HepG2 (cell line): ENCODE results near the gene STX10. TPM values are rescaled to one million over a fixed set of nuclear protein-coding genes. Genes with fewer than 3 reads are reported as not detected.
A peak's percentile ranks its signal among the peaks of the same experiment; 100 is the strongest.

Experiments used
- CTCF ChIP-seq: sonication (generic); formaldehyde crosslinking; IDR thresholded peaks from 2 replicates; pipeline ENCODE4 v1.5.0; 2020; ENCODE audit warnings: mild to moderate bottlenecking, missing genetic modification reagents, moderate library complexity
- ESRRA ChIP-seq: sonication (generic); formaldehyde crosslinking; IDR thresholded peaks from 2 replicates; pipeline ENCODE4 v1.5.1; 2020; ENCODE audit warnings: mild to moderate bottlenecking, low read depth, missing genetic modification reagents
- NR2F6 ChIP-seq, 2 experiments: IDR thresholded peaks; 2 replicates each; pipeline ENCODE4 v1.6.1; 2016; ENCODE audit warnings: antibody characterized with exemption in 1 of 2, mild to moderate bottlenecking in 1 of 2
- PATZ1 ChIP-seq: sonication (generic); formaldehyde crosslinking; IDR thresholded peaks from 2 replicates; pipeline ENCODE4 v1.4.0; 2020; ENCODE audit warnings: missing genetic modification reagents
- POLR2G ChIP-seq: fragments of 200-400 bp; formaldehyde crosslinking; IDR thresholded peaks from 2 replicates; pipeline ENCODE4 v1.6.1; 2018; ENCODE audit warnings: mild to moderate bottlenecking, low read depth, low read length, moderate library complexity
- SIX1 ChIP-seq: sonication (generic); formaldehyde crosslinking; IDR thresholded peaks from 2 replicates; pipeline ENCODE4 v1.4.0; 2020; ENCODE audit warnings: missing genetic modification reagents, borderline replicate concordance
- TRIM24 ChIP-seq: sonication (generic); formaldehyde crosslinking; IDR thresholded peaks from 2 replicates; pipeline ENCODE4 v1.8.0; 2022; ENCODE audit warnings: mild to moderate bottlenecking, missing genetic modification reagents
- U2AF2 ChIP-seq: fragments of 200-400 bp; formaldehyde crosslinking; IDR thresholded peaks from 2 replicates; pipeline ENCODE4 v1.6.1; 2017; ENCODE audit warnings: low read depth, mild to moderate bottlenecking, low read length
- ZBTB33 ChIP-seq: sonication (generic); formaldehyde crosslinking; IDR thresholded peaks from 2 replicates; pipeline ENCODE4 v1.4.0; 2020; ENCODE audit warnings: missing genetic modification reagents
- ZNF292 ChIP-seq: sonication (generic); formaldehyde crosslinking; IDR thresholded peaks from 2 replicates; pipeline ENCODE4 v1.8.1; 2022; ENCODE audit warnings: mild to moderate bottlenecking, low read depth, missing genetic modification reagents, borderline replicate concordance
- ZNF512B ChIP-seq: sonication (generic); formaldehyde crosslinking; IDR thresholded peaks from 2 replicates; pipeline ENCODE4 v1.5.1; 2020; ENCODE audit warnings: missing genetic modification reagents, mild to moderate bottlenecking, borderline replicate concordance
- ZNF704 ChIP-seq: sonication (generic); formaldehyde crosslinking; IDR thresholded peaks from 2 replicates; pipeline ENCODE4 v1.8.1; 2023; ENCODE audit warnings: mild to moderate bottlenecking, inconsistent platforms, moderate library complexity, missing genetic modification reagents, borderline replicate concordance
- polyA plus RNA-seq, 8 experiments: library from polyadenylated mRNA; depleted of rRNA in 3 of 8; stranded (reverse) in 7 of 8; unstranded in 1 of 8; fragments of >200 nt; fragmentation: Illumina TruSeq in 4 of 8; extraction: Trizol in 4 of 8; gene quantifications; 2 replicates each; pipeline versions ENCODE4 v1.2.1 to v1.2.3, GENCODE V29; 2011 to 2016; ENCODE audit warnings: low read depth in 4 of 8, missing spikeins in 1 of 8, mixed read lengths in 1 of 8; ENCODE audit not compliant: insufficient read depth in 1 of 8
- total RNA-seq, 5 experiments: library from RNA; depleted of rRNA; stranded (reverse); fragments of >200 nt; fragmentation: Illumina TruSeq; extraction: Trizol; gene quantifications; 2 replicates each; pipeline ENCODE4 v1.2.3, GENCODE V29; 2016; ENCODE audit warnings: low read depth in 1 of 5

STX10 gene
- total and polyA plus RNA-seq, 2 of the 13 experiments (the other 11 are each of a cell fraction or from before 2014, with no cell fraction given), result 47.9 to 66.4 TPM

GRCh38 chr19:13190781-13191540, 40.8 kb upstream of the STX10 start (continued):
- TF ChIP-seq ZNF292 (CRISPR knock-in tag), result 0 out of 2 replicates have a peak, but pooled peaks have one; percentile 37
- TF ChIP-seq SIX1 (CRISPR knock-in tag), result peak; percentile 39; the same call in 1 of the 2 replicates
- no peak for TF ChIP-seq POLR2G
- no peak for TF ChIP-seq TRIM24 (CRISPR knock-in tag)
- TF ChIP-seq PATZ1 (CRISPR knock-in tag), result peak; percentile 60; the same call in 1 of the 2 replicates
- 0 out of 2 replicates have a peak, but pooled peaks have one; percentile 48 for TF ChIP-seq ZNF704 (CRISPR knock-in tag)
- 0 out of 2 replicates have a peak, but pooled peaks have one; percentile 31 for TF ChIP-seq NR2F6 (IDR thresholded peaks at IDR 0.05)
- peak; percentile 37; the same call in 1 of the 2 replicates for TF ChIP-seq NR2F6 (CRISPR knock-in tag; IDR thresholded peaks at IDR 0.05)
- no peak for TF ChIP-seq ZBTB33
- 0 out of 2 replicates have a peak, but pooled peaks have one; percentile 29 for TF ChIP-seq ESRRA (CRISPR knock-in tag)
- TF ChIP-seq U2AF2, result no peak
- TF ChIP-seq ZNF512B, result no peak; the same call in 1 of the 2 replicates
- TF ChIP-seq CTCF (CRISPR knock-in tag), result 0 out of 2 replicates have a peak, but pooled peaks have one; percentile 2
